Kidney tubule cell (primary cell): ENCODE results near the gene KIAA1671.

Experiments
- DNase-seq: peaks from one replicate; pipeline ENCODE4 v3.0.0-alpha.2; 2018; ENCODE audit warnings: low spot score

The KIAA1671 gene

GRCh38 chr22:25068707-25069106 is 116.2 kb downstream of the KIAA1671 start:
- DNase-seq: no peak

- no peak for DNase-seq
Observed at GRCh38 chr22:25069426-25069757, 116.9 kb downstream of the KIAA1671 start.

- no peak for DNase-seq
Observed at GRCh38 chr22:25069758-25070481, 117.4 kb downstream of the KIAA1671 start.

- DNase-seq: no peak
Observed at GRCh38 chr22:25070956-25071355, 118.4 kb downstream of the KIAA1671 start.

DNA sequence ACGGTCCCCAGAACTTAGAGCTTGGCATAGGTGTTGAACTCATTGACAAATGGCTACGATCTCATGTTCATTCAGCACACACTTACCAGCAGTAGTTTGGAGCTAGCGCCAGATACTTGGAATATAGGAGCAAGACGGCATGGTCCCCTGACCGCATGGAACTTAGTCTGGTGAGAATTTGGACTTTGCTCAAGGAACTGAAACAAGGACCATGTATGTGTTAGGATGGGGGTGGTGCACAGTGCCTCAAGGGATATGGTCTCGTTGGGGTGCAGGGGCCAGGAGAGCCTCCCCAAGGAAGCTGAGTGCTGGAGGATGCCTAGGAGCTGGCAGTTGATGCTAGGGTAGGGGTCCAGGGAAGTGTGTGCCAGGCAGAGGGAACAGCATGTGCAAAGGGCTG is 119.2 kb downstream of the KIAA1671 start:
- no peak for DNase-seq

- DNase-seq: no peak
Observed at GRCh38 chr22:25072406-25072805, 119.9 kb downstream of the KIAA1671 start.

GRCh38 chr22:25076336-25076735 is 123.8 kb downstream of the KIAA1671 start:
- DNase-seq: no peak

GRCh38 chr22:25077056-25077455 is 124.5 kb downstream of the KIAA1671 start:
- DNase-seq: no peak

- no peak for DNase-seq
Observed at GRCh38 chr22:25077964-25078363, 125.4 kb downstream of the KIAA1671 start.

DNA sequence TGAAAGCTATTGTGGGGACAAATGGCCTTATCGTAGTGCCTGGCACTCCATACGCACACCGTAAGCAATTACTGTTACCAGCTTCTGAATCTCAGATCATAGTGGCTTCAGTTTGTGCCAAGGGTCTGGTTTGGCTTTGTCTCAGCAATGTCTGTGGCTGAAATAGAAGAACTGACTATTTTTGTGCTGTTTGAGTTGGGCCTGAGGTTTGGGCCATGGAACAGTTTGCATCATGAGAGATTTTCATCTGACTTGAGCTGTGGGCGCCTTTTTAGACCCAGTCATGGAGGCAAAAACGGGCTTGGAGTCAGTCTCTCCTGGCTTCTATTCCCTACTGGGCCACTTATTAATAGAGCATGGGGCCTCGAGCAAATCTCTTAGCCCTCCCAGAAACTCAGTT is 126.1 kb downstream of the KIAA1671 start:
- no peak for DNase-seq

DNA sequence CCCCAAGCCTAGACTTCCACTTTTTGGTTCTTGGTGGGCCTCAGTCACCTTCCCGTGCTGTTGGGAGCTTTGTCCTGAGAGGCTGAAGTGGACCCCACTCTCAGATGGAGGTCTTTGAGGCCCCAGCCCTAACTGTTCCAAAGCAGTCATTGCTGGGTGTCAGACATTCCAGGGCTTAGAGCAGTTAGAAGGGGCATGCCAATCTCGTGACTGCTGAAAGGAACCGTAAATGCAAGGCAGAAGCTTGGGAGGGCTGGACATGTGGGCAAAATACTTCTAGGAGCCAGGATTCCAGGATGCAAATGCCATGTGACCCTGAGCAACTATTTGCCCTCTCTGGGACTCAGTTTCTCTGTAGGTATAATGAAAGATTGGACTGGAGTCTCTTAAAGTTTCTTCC is 128.3 kb downstream of the KIAA1671 start:
- no peak for DNase-seq

GRCh38 chr22:25081409-25081824 is 128.9 kb downstream of the KIAA1671 start:
- DNase-seq: peak; percentile 41

- no peak for DNase-seq
Observed at GRCh38 chr22:25082096-25082495, 129.6 kb downstream of the KIAA1671 start.

- no peak for DNase-seq
Observed at GRCh38 chr22:25083056-25083806, 130.7 kb downstream of the KIAA1671 start.

GRCh38 chr22:25083807-25084200 is 131.3 kb downstream of the KIAA1671 start:
- DNase-seq: peak; percentile 10

DNA sequence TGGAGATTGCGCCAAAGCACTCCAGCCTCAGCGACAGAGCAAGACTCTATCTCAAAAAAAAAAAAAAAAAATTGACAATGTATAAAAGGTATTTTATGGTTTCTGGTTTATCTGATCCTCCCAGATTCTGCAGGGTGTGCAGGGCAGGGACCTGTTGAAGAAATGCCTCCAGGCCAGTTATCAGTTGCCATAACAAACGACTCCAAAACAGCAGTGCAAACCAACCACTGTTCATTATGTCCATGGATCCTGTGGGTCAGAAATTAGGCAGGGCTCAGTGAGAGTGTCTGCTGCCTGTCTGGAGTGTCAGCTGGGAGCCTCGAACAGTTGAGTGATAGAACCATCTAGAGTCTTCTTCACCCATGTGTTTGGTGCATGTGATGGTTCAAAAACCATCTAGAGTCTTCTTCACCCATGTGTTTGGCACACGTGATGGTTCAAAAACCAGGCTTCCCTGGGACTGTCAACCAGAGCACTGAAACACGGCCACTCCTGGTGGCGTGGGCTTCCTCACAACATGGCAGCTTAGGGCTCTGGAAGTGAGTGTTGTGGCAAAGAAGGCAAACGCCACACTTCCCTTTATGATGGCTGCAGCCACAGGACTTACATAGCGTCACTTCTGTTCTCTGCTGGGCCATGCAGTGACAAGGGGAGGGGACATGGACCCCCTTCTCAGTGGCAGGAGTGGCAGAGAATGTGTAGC is 132.0 kb downstream of the KIAA1671 start:
- no peak for DNase-seq

DNA sequence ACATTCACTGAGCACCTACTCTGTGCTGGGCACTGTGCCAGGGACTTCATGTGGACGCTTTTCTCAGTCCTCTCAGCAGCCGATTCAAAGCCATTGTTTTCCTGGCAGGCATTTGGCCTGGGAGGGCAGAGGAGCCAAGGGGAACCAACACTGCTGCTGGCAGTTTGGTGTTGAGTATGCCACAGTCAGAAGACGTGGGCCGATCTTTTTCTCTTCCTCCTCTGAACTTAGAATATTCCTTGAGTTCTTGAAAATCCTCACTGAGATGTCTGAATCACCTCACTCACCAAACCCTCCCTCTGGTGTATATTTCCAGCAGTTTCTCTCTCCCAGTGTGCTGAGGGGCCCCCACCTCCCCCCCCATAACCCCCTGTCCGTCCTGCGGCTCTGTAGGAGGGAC is 132.6 kb downstream of the KIAA1671 start:
- DNase-seq: no peak

- DNase-seq: peak; percentile 71
Observed at GRCh38 chr22:25085930-25086901, 133.7 kb downstream of the KIAA1671 start.

DNA sequence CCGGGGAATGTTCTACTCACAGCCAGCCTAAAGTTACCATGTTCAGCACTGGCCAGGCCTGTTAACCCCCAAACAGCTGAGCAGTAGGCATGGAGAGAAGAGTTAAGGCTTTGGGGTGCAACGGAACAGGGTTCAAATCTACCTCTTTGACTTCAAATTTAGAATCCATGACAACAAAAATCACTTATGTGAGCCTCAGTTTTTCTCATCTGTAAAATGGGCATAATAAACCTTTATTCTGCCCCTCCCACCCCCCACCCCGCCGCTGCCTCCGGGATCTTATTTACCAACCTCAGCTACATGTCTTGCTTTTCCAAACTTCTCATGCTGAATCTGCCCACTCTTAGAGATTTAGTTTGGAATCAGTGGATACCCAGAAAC is 134.4 kb downstream of the KIAA1671 start:
- DNase-seq: no peak

DNA sequence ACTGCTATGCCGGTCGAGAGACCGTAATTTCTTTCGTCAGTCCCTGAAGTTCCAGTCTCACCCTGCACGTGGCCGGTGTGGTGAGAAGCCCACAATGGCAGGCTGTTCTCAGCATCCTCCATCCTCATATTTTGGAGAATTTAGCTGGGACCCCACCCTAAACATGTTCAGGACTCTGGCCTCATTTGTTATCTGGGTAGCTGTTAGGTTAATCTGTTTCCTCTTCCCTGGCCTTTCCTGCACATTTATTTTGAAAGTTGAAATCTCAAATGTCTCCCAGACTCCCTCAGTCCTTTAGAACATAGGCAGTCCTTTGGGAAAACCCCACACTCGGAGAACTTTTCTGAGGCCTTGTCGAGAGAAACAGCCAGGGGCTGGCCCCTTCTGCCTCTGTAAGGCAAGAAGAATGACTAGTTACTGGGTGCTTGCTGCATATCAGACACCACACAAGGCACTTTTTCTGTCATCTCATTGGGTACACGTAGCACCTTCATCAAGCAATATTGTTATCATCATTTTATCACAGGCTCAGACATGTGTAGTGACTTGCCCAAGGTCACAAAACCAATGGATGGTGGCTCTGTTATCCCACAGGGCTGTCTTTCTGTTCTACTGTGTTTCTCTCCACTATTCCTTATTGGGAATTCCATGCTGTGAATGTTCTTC is 137.8 kb downstream of the KIAA1671 start:
- no peak for DNase-seq

- no peak for DNase-seq
Observed at GRCh38 chr22:25091458-25091857, 138.9 kb downstream of the KIAA1671 start.
